ENCODE results near the gene VPS35L. TPM values are rescaled to one million over a fixed set of nuclear protein-coding genes. Genes with fewer than 3 reads are reported as not detected.

Gene VPS35L
- total and polyA plus RNA-seq, 2 of the 13 experiments (the other 11 are each of a cell fraction or from before 2014, with no cell fraction given) = 1.4 to 1.6 TPM

DNA sequence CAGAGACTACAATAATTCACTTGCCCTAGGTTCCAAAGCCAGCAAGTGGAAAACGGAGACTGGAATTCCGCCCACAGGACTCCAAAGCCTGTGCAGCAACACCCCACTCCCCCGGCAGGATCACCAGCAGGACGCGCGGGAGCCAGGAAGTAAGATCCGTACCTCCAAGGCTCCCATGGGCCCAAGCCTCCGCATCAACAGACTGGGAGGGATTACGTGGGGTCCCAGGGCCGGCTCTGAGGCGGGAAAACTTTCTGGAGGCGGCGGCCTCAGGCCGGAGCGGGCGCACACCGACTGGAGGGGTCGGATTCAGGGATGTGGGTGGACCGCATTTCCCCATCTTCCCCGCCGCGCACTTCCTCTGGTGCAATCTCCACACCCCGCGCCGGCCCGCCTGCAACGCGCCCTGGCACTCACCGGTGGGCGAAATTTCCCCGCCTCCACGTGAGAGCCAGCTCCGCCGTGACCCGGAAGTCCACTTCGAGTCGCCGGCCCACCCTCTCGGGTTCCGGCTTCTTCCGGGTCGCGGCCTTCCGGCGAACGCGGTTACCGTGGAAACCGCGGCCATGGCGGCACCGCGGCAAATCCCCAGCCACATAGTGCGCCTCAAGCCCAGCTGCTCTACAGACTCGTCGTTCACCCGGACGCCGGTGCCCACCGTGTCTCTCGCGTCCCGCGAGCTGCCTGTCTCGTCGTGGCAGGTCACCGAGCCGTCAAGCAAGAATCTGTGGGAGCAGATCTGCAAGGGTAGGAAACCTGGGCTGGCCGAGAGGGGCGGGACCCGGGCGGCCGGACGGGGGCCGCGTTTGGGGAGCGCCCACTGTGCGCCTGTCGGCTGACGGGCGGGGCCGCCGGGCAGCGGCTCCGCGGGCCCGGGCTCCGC, 162.5 kb downstream of the VPS35L start, which contains the start of the genes IQCK and KNOP1 (continued):
- TF ChIP-seq, protein P1, sequence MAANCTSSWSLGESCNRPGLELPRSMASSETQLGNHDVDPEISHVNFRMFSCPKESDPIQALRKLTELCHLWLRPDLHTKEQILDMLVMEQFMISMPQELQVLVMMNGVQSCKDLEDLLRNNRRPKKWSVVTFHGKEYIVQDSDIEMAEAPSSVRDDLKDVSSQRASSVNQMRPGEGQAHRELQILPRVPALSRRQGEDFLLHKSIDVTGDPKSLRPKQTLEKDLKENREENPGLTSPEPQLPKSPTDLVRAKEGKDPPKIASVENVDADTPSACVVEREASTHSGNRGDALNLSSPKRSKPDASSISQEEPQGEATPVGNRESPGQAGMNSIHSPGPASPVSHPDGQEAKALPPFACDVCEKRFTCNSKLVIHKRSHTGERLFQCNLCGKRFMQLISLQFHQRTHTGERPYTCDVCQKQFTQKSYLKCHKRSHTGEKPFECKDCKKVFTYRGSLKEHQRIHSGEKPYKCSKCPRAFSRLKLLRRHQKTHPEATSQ (CRISPR knock-in tag; IDR thresholded peaks at IDR 0.05; ENCODE audit: borderline replicate concordance) = peak; percentile 78; the same call in 1 of the 2 replicates
- TF ChIP-seq SMAD1 (CRISPR knock-in tag; IDR thresholded peaks at IDR 0.05; ENCODE audit: borderline replicate concordance, low read depth) = peak; percentile 100
- no peak for TF ChIP-seq ZNF382 (CRISPR knock-in tag; IDR thresholded peaks at IDR 0.05; ENCODE audit: borderline replicate concordance)
- TF ChIP-seq, protein P2, sequence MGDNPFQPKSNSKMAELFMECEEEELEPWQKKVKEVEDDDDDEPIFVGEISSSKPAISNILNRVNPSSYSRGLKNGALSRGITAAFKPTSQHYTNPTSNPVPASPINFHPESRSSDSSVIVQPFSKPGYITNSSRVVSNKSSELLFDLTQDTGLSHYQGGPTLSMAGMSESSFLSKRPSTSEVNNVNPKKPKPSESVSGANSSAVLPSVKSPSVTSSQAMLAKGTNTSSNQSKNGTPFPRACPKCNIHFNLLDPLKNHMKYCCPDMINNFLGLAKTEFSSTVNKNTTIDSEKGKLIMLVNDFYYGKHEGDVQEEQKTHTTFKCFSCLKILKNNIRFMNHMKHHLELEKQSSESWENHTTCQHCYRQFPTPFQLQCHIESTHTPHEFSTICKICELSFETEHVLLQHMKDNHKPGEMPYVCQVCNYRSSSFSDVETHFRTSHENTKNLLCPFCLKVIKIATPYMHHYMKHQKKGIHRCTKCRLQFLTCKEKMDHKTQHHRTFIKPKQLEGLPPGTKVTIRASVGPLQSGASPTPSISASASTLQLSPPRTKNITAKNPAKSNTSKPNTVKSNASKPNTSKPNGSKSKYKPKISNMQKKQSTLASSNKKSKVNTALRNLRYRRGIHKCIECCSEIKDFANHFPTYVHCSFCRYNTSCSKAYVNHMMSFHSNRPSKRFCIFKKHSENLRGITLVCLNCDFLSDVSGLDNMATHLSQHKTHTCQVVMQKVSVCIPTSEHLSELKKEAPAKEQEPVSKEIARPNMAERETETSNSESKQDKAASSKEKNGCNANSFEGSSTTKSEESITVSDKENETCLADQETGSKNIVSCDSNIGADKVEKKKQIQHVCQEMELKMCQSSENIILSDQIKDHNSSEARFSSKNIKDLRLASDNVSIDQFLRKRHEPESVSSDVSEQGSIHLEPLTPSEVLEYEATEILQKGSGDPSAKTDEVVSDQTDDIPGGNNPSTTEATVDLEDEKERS (CRISPR knock-in tag; IDR thresholded peaks at IDR 0.05) = no peak
- no peak for TF ChIP-seq ZNF674 (CRISPR knock-in tag; IDR thresholded peaks at IDR 0.05; ENCODE audit: low read depth)
- TF ChIP-seq, protein P3, sequence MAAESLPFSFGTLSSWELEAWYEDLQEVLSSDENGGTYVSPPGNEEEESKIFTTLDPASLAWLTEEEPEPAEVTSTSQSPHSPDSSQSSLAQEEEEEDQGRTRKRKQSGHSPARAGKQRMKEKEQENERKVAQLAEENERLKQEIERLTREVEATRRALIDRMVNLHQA (CRISPR knock-in tag; IDR thresholded peaks at IDR 0.05) = no peak
- peak; percentile 62; the same call in 1 of the 2 replicates for TF ChIP-seq NR1H2 (CRISPR knock-in tag; IDR thresholded peaks at IDR 0.05; ENCODE audit: borderline replicate concordance, low read depth)
- TF ChIP-seq, protein P4, sequence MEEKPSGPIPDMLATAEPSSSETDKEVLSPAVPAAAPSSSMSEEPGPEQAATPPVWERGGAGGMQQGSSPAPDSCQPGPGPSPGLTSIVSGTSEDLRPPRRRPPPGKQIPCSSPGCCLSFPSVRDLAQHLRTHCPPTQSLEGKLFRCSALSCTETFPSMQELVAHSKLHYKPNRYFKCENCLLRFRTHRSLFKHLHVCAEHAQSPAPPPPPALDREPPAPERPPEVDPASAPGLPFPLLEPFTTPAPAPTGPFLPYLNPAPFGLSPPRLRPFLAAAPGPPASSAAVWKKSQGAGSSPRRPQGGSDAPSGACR (CRISPR knock-in tag; IDR thresholded peaks at IDR 0.05) = peak; percentile 90; the same call in 1 of the 2 replicates
- TF ChIP-seq ZBTB8A (CRISPR knock-in tag; IDR thresholded peaks at IDR 0.05; ENCODE audit: borderline replicate concordance, low read depth) = peak; percentile 97; the same call in 1 of the 2 replicates
- TF ChIP-seq ZSCAN9 (CRISPR knock-in tag; IDR thresholded peaks at IDR 0.05; ENCODE audit: borderline replicate concordance) = peak; percentile 92
- peak; percentile 62; the same call in 1 of the 2 replicates for TF ChIP-seq ZMAT3 (CRISPR knock-in tag; conservative IDR thresholded peaks at IDR 0.05)
- TF ChIP-seq ZKSCAN1 (IDR thresholded peaks at IDR 0.05; ENCODE audit: low read length) = no peak
- peak; percentile 95 for TF ChIP-seq MED13 (CRISPR knock-in tag; IDR thresholded peaks at IDR 0.05)
- TF ChIP-seq ZNF737 (CRISPR knock-in tag; IDR thresholded peaks at IDR 0.05; ENCODE audit: borderline replicate concordance) = 0 out of 2 replicates have a peak, but pooled peaks have one; percentile 4
- no peak for TF ChIP-seq ZNF33A (CRISPR knock-in tag; IDR thresholded peaks at IDR 0.05; ENCODE audit: borderline replicate concordance)
- peak; percentile 97 for TF ChIP-seq ARNT2 (CRISPR knock-in tag; IDR thresholded peaks at IDR 0.05; ENCODE audit: low read depth)
- TF ChIP-seq ZSCAN20 (CRISPR knock-in tag; IDR thresholded peaks at IDR 0.05; ENCODE audit: borderline replicate concordance) = peak; percentile 12; the same call in 1 of the 2 replicates
- TF ChIP-seq MZF1 (CRISPR knock-in tag; IDR thresholded peaks at IDR 0.05; ENCODE audit: borderline replicate concordance) = 0 out of 2 replicates have a peak, but pooled peaks have one; percentile 28
- TF ChIP-seq ZFP90 (CRISPR knock-in tag; IDR thresholded peaks at IDR 0.05; ENCODE audit: borderline replicate concordance) = peak; percentile 89; the same call in 1 of the 2 replicates
- TF ChIP-seq TAF15 (IDR thresholded peaks at IDR 0.05; ENCODE audit: low read depth, low read length, poor library complexity, severe bottlenecking) = peak; percentile 86
- TF ChIP-seq EP300 (IDR thresholded peaks at IDR 0.05; ENCODE audit: low read depth in 2 of 2, low read length in 2 of 2) = peak in 1 of 2 experiments; percentile 57; a peak in 1 of 4 replicates
- 0 out of 2 replicates have a peak, but pooled peaks have one; percentile 15 for TF ChIP-seq EP300 (CRISPR knock-in tag; IDR thresholded peaks at IDR 0.05; ENCODE audit: borderline replicate concordance)
- TF ChIP-seq SP2 (CRISPR knock-in tag; IDR thresholded peaks at IDR 0.05) = peak; percentile 82

Data from HepG2 (cell line).